A549 (cell line): ENCODE results near the gene METRNL. TPM values are rescaled to one million over a fixed set of nuclear protein-coding genes. Genes with fewer than 3 reads are reported as not detected.

ENCODE experiments used
- ATAC-seq, 2 experiments: fragments of 200-7000 bp in 1 of 2; fragments of >200 bp in 1 of 2; cut with Nextera tagmentation in 1 of 2; cut with Tn5 transposase in 1 of 2; 3 replicates each; pipeline versions ENCODE4 v1.8.0 to v1.9.1; 2018 to 2020; ENCODE audit warnings: mild to moderate bottlenecking in 1 of 2, moderate library complexity in 1 of 2
- CTCF ChIA-PET: fragments of 300-600 bp; sonication (Branson Sonifier 250); formaldehyde crosslinking; extraction: SDS; loops from one replicate; lab custom pipeline; 2021; ENCODE audit warnings: antibody characterized with exemption, inconsistent platforms; lab: Yijun Ruan, JAX
- POLR2A ChIA-PET: fragments of 350-600 bp; formaldehyde crosslinking; extraction: SDS; loops from one replicate; lab custom pipeline; 2021; ENCODE audit warnings: antibody characterized with exemption, inconsistent platforms; lab: Yijun Ruan, JAX
- DNase-seq, 2 experiments: peaks; one replicate each; pipeline versions ENCODE4 v3.0.0 to v3.0.0-alpha.2; 2011 to 2016; ENCODE audit warnings: low read depth in 1 of 2, low spot score in 1 of 2
- FAIRE-seq: peaks from 2 replicates; lab custom pipeline; 2011; peaks lifted over from hg19 to GRCh38; lab: Jason Lieb, UNC
- H3K27ac ChIP-seq, 2 experiments: fragments of >200 bp; sonication (Bioruptor Twin); formaldehyde crosslinking; 3 replicates each; pipeline ENCODE4 v1.5.1; 2016 to 2017
- H3K4me1 ChIP-seq: fragments of >200 bp; sonication (Bioruptor Twin); formaldehyde crosslinking; 3 replicates; pipeline ENCODE4 v1.6.1; 2016
- H3K4me2 ChIP-seq: fragments of >200 bp; sonication (Bioruptor Twin); formaldehyde crosslinking; 3 replicates; pipeline ENCODE4 v1.6.1; 2016
- H3K4me3 ChIP-seq: fragments of >200 bp; sonication (Bioruptor Twin); formaldehyde crosslinking; 3 replicates; pipeline ENCODE4 v1.5.1; 2016
- H3K9me3 ChIP-seq: fragments of >200 bp; sonication (Bioruptor Twin); formaldehyde crosslinking; 3 replicates; pipeline ENCODE4 v1.6.1; 2016
- BHLHE40 ChIP-seq: IDR thresholded peaks from 2 replicates; pipeline ENCODE4 v1.6.1; 2012; ENCODE audit warnings: low read depth, low read length, inconsistent platforms
- CBX2 ChIP-seq: fragments of 200-600 bp; sonication (generic); IDR thresholded peaks from 2 replicates; pipeline ENCODE4 v1.6.1; 2016; ENCODE audit warnings: low read depth, mild to moderate bottlenecking, borderline replicate concordance
- CEBPB ChIP-seq, 2 experiments: fragments of >200 bp in 1 of 2; sonication (Bioruptor Twin) in 1 of 2; formaldehyde crosslinking in 1 of 2; IDR thresholded peaks; 2 replicates each; pipeline ENCODE4 v1.6.1; 2012 to 2016
- EHMT2 ChIP-seq: fragments of 200-600 bp; sonication (generic); IDR thresholded peaks from 2 replicates; pipeline ENCODE4 v1.6.1; 2016; ENCODE audit warnings: antibody characterized with exemption, low read depth, mild to moderate bottlenecking, moderate library complexity
- EP300 ChIP-seq, 2 experiments: fragments of >200 bp; sonication (Bioruptor Twin); formaldehyde crosslinking; IDR thresholded peaks; 2 replicates in 1 of 2; 3 replicates in 1 of 2; pipeline ENCODE4 v1.6.1; 2016 to 2017
- FOSL2 ChIP-seq, 2 experiments: fragments of 450-650 bp in 1 of 2; fragments of >200 bp in 1 of 2; sonication (Bioruptor Twin) in 1 of 2; formaldehyde crosslinking; IDR thresholded peaks; 2 replicates each; pipeline versions ENCODE4 v1.5.0 to v1.6.1; 2016 to 2020; ENCODE audit warnings: mild to moderate bottlenecking in 1 of 2, moderate library complexity in 1 of 2
- GATA3 ChIP-seq: IDR thresholded peaks from 2 replicates; pipeline ENCODE4 v1.6.1; 2012; ENCODE audit warnings: borderline replicate concordance
- HOXB13 ChIP-seq: fragments of 250-450 bp; sonication (Bioruptor Pico); IDR thresholded peaks from 2 replicates; pipeline ENCODE4 v1.5.0; 2020; ENCODE audit warnings: low read depth, mild to moderate bottlenecking, moderate library complexity
- JUN ChIP-seq, 2 experiments: fragments of >200 bp; sonication (Bioruptor Twin); formaldehyde crosslinking; IDR thresholded peaks; 2 replicates in 1 of 2; 3 replicates in 1 of 2; pipeline ENCODE4 v1.6.1; 2016 to 2017
- JUNB ChIP-seq: fragments of >200 bp; sonication (Bioruptor Twin); formaldehyde crosslinking; IDR thresholded peaks from 2 replicates; pipeline ENCODE4 v1.6.1; 2016
- KDM1A ChIP-seq: fragments of 200-600 bp; sonication (generic); IDR thresholded peaks from 2 replicates; pipeline ENCODE4 v1.6.1; 2016; ENCODE audit warnings: low read depth, mild to moderate bottlenecking
- MAZ ChIP-seq: fragments of 150-350 bp; IDR thresholded peaks from 2 replicates; pipeline ENCODE4 v1.6.1; 2014; ENCODE audit warnings: antibody characterized with exemption, low read depth, low read length, borderline replicate concordance
- MYC ChIP-seq: IDR thresholded peaks from 2 replicates; pipeline ENCODE4 v1.6.1; 2012; ENCODE audit warnings: mild to moderate bottlenecking, inconsistent platforms, low read length, improper control_type of control experiment, borderline replicate concordance
- NPAS2 ChIP-seq: fragments of 250-450 bp; sonication (Bioruptor Pico); IDR thresholded peaks from 2 replicates; pipeline ENCODE4 v1.8.0; 2022; ENCODE audit warnings: mild to moderate bottlenecking, moderate library complexity, borderline replicate concordance
- NR3C1 ChIP-seq: fragments of >200 bp; sonication (Bioruptor Twin); formaldehyde crosslinking; IDR thresholded peaks from 3 replicates; pipeline ENCODE4 v1.6.1; 2017
- POLR2A ChIP-seq: IDR thresholded peaks from 2 replicates; pipeline ENCODE4 v1.6.1; 2012; ENCODE audit warnings: mild to moderate bottlenecking, low read length
- RAD21 ChIP-seq, 2 experiments: fragments of >200 bp in 1 of 2; sonication (Bioruptor Twin) in 1 of 2; formaldehyde crosslinking in 1 of 2; IDR thresholded peaks in 1 of 2; conservative IDR thresholded peaks in 1 of 2; 2 replicates in 1 of 2; 3 replicates in 1 of 2; pipeline ENCODE4 v1.6.1; 2012 to 2018; ENCODE audit warnings: inconsistent platforms in 1 of 2
- RFX5 ChIP-seq: fragments of 450-650 bp; IDR thresholded peaks from 2 replicates; pipeline ENCODE4 v1.7.1; 2014; ENCODE audit warnings: antibody characterized with exemption, mild to moderate bottlenecking, moderate library complexity
- SMC3 ChIP-seq: fragments of >200 bp; sonication (Bioruptor Twin); formaldehyde crosslinking; IDR thresholded peaks from 3 replicates; pipeline ENCODE4 v1.6.1; 2018; ENCODE audit warnings: inconsistent platforms
- TFCP2L1 ChIP-seq: fragments of 250-450 bp; sonication (Bioruptor Pico); IDR thresholded peaks from 2 replicates; pipeline ENCODE4 v1.5.0; 2021; ENCODE audit warnings: mild to moderate bottlenecking
- ZFP36 ChIP-seq: fragments of 450-650 bp; IDR thresholded peaks from 2 replicates; pipeline ENCODE4 v1.6.1; 2014; ENCODE audit warnings: borderline replicate concordance; ENCODE audit not compliant: partially characterized antibody
- WGBS: methylation state at CpG from one replicate; pipeline ENCODE4 v1.1.6; 2017; ENCODE audit errors: missing lambda C conversion rate; 5-methylcytosine and 5-hydroxymethylcytosine counted together
- polyA plus RNA-seq, 4 experiments: library from polyadenylated mRNA; depleted of rRNA in 3 of 4; stranded (reverse); fragments of >200 nt; fragmentation: RNase III in 1 of 4; extraction: RNeasy Plus Mini Kit Qiagen cat#74134 plus additional on column Dnase treatment in 1 of 4; gene quantifications; 2 replicates in 3 of 4; 3 replicates in 1 of 4; pipeline ENCODE4 v1.2.3, GENCODE V29; 2011 to 2017
- TF ChIP-seq, protein P1 (sequence below): fragments of >200 bp; sonication (Bioruptor Twin); formaldehyde crosslinking; IDR thresholded peaks from 3 replicates; pipeline ENCODE4 v1.5.1; 2016
- TF ChIP-seq, protein P2 (sequence below): fragments of 200-600 bp; sonication (generic); IDR thresholded peaks from 2 replicates; pipeline ENCODE4 v1.6.1; 2016; ENCODE audit warnings: antibody characterized with exemption, mild to moderate bottlenecking, moderate library complexity
- TF ChIP-seq, protein P3 (sequence below): fragments of 250-450 bp; sonication (Bioruptor Pico); IDR thresholded peaks from 2 replicates; pipeline ENCODE4 v1.5.0; 2020; ENCODE audit warnings: low read depth, mild to moderate bottlenecking, moderate library complexity
- TF ChIP-seq, protein P4 (sequence below): IDR thresholded peaks from 2 replicates; pipeline ENCODE4 v1.6.1; 2012

METRNL gene
- polyA plus RNA-seq, 2 of the 4 experiments (the other 2 are of a cell fraction), result 1.7 to 6.4 TPM

DNA sequence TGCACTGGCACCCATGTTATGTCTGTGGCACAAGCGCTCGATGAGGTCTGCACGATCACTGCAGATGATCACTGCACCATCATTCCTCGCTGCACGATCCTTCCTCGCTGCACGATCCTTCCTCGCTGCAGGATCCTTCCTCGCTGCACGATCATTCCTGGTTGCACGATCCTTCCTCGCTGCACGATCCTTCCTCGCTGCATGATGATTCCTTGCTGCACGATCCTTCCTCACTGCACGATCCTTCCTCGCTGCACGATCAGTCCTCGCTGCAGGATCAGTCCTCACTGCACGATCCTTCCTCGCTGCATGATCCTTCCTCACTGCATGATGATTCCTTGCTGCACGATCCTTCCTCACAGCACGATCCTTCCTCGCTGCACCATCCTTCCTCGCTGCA is 29.3 kb downstream of the METRNL start (continued):
- TF ChIP-seq NR3C1, result no peak
- no peak for TF ChIP-seq JUNB
- TF ChIP-seq KDM1A, result no peak
- no peak for TF ChIP-seq SMC3

DNA sequence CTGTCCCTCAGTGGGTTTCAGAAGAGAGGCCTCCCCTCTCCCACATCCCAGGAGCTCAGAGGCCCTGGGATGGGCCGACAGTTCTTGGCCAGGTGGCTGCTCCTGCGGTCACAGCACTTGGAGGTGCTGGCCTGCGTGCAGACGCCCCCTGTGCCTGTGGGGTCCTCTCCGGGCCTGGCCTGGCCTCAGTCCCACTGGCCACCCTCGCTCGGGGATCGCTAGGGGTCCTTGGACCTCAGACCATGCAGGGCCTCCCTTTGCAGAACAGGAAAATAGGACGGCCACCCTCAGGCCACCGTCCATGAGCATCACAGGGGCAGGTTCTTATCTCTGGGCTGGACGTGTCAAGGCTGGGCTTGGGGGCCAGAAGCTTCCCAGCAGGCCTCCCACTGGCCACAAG is 30.0 kb downstream of the METRNL start:
- ChIA-PET CTCF (interaction anchor here (0.5 to 0.7 kb wide), 2 partner anchors 50 to 845 kb away, joined by 3 read pairs; no protein-coding TSS in a partner anchor), POLR2A (interaction anchor here (1.2 to 2.0 kb wide), 3 partner anchors 14 to 35 kb away, joined by 5 to 14 read pairs (median 5); partner anchors contain the start of gene METRNL)
- H3K4me2 ChIP-seq, result peak overlapping the region; percentile 94
- H3K4me1 ChIP-seq, result peaks cover 21% of the 10 kb centered on the region
- FAIRE-seq, result no peak
- H3K27ac ChIP-seq, result peak overlapping the region; percentile 88 to 92
- no peak for TF ChIP-seq CBX2
- TF ChIP-seq, protein P1, sequence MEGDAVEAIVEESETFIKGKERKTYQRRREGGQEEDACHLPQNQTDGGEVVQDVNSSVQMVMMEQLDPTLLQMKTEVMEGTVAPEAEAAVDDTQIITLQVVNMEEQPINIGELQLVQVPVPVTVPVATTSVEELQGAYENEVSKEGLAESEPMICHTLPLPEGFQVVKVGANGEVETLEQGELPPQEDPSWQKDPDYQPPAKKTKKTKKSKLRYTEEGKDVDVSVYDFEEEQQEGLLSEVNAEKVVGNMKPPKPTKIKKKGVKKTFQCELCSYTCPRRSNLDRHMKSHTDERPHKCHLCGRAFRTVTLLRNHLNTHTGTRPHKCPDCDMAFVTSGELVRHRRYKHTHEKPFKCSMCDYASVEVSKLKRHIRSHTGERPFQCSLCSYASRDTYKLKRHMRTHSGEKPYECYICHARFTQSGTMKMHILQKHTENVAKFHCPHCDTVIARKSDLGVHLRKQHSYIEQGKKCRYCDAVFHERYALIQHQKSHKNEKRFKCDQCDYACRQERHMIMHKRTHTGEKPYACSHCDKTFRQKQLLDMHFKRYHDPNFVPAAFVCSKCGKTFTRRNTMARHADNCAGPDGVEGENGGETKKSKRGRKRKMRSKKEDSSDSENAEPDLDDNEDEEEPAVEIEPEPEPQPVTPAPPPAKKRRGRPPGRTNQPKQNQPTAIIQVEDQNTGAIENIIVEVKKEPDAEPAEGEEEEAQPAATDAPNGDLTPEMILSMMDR, result no peak
- TF ChIP-seq, all 56 proteins: peak for 0
- 63% methylated on average over 11 of the region's 11 CpGs for WGBS
- no peak overlapping the region; the same call in 2 of the 3 replicates for H3K4me3 ChIP-seq
- ATAC-seq (no peak; a peak in 1 of 6 replicates), DNase-seq (no peak)
- H3K9me3 ChIP-seq, result peaks cover 5% of the 10 kb centered on the region; the same call in 2 of the 3 replicates

DNA sequence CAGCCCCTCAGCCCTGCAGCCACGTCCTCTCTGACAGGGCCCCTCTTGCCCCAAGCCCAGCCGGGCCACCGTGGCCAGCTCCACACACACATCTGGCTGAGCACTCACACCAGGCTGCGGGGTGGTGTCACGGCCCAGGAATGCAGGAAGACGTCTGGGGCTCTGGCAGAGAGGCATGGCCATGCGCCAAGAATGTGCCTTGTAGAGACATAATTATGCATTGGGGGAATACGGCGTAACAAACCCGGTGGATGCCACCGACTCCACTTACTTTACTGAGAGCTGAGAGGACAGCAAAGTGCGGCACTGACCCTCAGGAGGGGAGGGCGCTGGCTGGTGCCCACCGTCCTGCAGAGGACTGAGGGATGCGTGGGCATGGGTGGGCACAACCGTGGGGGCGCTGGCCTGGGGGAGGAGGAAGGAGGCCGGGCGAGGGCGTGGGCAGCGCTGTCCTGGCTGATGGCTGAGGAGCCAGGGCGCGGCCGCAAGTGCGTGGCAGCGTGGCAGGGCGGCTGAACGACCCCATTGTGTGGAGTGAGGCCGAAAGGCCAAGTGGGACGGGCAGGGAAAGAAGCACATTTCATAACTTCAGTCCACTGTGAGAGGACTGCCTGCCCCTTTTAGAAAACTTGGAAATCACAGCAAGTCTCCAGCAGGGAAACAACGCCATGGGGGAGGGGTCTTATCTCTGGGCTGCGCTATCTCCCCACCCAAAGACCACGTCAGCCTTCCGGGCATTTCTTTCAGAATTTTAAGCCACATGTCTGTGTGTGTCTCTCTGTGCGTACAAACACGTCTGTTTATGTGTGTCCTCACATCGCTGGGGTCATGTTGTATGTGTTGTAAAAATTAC is 30.6 kb downstream of the METRNL start:
- WGBS, result 6% methylated on average over 34 of the region's 37 CpGs
- peak overlapping the region; percentile 88 to 92 for H3K27ac ChIP-seq
- H3K9me3 ChIP-seq, result peaks cover 5% of the 10 kb centered on the region; the same call in 2 of the 3 replicates
- POLR2A ChIA-PET, result interaction anchor here (1.2 to 2.0 kb wide), 3 partner anchors 13 to 34 kb away, joined by 5 to 14 read pairs (median 5); partner anchors contain the start of gene METRNL
- TF ChIP-seq, protein P2, sequence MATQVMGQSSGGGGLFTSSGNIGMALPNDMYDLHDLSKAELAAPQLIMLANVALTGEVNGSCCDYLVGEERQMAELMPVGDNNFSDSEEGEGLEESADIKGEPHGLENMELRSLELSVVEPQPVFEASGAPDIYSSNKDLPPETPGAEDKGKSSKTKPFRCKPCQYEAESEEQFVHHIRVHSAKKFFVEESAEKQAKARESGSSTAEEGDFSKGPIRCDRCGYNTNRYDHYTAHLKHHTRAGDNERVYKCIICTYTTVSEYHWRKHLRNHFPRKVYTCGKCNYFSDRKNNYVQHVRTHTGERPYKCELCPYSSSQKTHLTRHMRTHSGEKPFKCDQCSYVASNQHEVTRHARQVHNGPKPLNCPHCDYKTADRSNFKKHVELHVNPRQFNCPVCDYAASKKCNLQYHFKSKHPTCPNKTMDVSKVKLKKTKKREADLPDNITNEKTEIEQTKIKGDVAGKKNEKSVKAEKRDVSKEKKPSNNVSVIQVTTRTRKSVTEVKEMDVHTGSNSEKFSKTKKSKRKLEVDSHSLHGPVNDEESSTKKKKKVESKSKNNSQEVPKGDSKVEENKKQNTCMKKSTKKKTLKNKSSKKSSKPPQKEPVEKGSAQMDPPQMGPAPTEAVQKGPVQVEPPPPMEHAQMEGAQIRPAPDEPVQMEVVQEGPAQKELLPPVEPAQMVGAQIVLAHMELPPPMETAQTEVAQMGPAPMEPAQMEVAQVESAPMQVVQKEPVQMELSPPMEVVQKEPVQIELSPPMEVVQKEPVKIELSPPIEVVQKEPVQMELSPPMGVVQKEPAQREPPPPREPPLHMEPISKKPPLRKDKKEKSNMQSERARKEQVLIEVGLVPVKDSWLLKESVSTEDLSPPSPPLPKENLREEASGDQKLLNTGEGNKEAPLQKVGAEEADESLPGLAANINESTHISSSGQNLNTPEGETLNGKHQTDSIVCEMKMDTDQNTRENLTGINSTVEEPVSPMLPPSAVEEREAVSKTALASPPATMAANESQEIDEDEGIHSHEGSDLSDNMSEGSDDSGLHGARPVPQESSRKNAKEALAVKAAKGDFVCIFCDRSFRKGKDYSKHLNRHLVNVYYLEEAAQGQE, result no peak
- TF ChIP-seq RAD21 (conservative IDR thresholded peaks at IDR 0.05 in 1 of 2, IDR thresholded peaks at IDR 0.05 in 1 of 2) (peak in 1 of 2 experiments; percentile 17; a peak in 3 of 5 replicates), EP300 (IDR thresholded peaks at IDR 0.05) (peak in 1 of 2 experiments; percentile 12; a peak in 1 of 5 replicates), SMC3 (0 out of 3 replicates have a peak, but pooled peaks have one; percentile 29), EHMT2 (no peak), GATA3 (peak; percentile 62), ZFP36 (no peak), RFX5 (no peak), TFCP2L1 (CRISPR knock-in tag) (0 out of 2 replicates have a peak, but pooled peaks have one; percentile 14), FOSL2 (IDR thresholded peaks at IDR 0.05) (no peak), FOSL2 (CRISPR knock-in tag; IDR thresholded peaks at IDR 0.05) (peak; percentile 82), MAZ (no peak), NPAS2 (no peak), BHLHE40 (0 out of 2 replicates have a peak, but pooled peaks have one; percentile 39), MYC (peak; percentile 77), CEBPB (IDR thresholded peaks at IDR 0.05) (peak in 1 of 2 experiments; percentile 6; a peak in 1 of 4 replicates), POLR2A (peak; percentile 32), JUN (IDR thresholded peaks at IDR 0.05) (peak; percentile 29 to 62; a peak in 1 of 5 replicates), HOXB13 (no peak)
- TF ChIP-seq, protein P3, sequence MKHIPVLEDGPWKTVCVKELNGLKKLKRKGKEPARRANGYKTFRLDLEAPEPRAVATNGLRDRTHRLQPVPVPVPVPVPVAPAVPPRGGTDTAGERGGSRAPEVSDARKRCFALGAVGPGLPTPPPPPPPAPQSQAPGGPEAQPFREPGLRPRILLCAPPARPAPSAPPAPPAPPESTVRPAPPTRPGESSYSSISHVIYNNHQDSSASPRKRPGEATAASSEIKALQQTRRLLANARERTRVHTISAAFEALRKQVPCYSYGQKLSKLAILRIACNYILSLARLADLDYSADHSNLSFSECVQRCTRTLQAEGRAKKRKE (CRISPR knock-in tag), result no peak
- TF ChIP-seq, protein P4, sequence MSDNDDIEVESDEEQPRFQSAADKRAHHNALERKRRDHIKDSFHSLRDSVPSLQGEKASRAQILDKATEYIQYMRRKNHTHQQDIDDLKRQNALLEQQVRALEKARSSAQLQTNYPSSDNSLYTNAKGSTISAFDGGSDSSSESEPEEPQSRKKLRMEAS, result peak; percentile 82
- TF ChIP-seq, all 56 proteins: peak for 12
- CTCF ChIA-PET, result interaction anchor here (0.7 to 1.0 kb wide), 2 partner anchors 23 to 50 kb away, joined by 3 to 4 read pairs; no protein-coding TSS in a partner anchor
- ATAC-seq, result peak; percentile 86 to 94
- Histone ChIP-seq H3K4me3 (peak overlapping the region; percentile 39), H3K4me2 (peak overlapping the region; percentile 94), H3K4me1 (peaks cover 21% of the 10 kb centered on the region)
- FAIRE-seq, result peak; percentile 86
- DNase-seq, result peak; percentile 93 to 94
